Activated T-cell treated with anti-CD3 and anti-CD28 coated beads, Interleukin-2, amount 50 U/mL, for 48 hours (primary cell): ENCODE results near the gene NFATC3.
A peak's percentile ranks its signal among the peaks of the same experiment; 100 is the strongest.

Source experiments
- DNase-seq, 2 experiments: peaks; one replicate each; pipeline ENCODE4 v3.0.0-alpha.2; 2020

NFATC3 gene

DNA sequence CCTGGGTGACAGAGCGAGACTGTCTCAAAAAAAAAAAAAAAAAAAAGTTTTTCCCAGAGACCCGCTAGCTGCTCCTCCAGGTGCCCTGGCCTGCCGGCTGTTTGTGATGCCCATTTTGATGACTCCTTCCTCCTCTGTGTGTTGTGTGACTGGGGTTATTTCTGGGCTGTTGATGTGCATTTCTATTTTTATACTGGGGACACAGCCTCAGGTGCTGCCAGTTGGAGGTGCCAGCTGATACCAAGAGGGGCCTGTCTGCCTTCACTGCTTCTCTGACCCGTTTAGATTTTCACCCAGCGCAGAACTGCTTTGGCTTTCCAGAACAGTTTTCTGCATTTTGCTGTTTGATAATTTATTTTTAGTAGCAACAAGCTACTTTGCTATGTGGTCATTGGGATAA, 166.7 kb downstream of the NFATC3 start:
- DNase-seq: no peak

DNA sequence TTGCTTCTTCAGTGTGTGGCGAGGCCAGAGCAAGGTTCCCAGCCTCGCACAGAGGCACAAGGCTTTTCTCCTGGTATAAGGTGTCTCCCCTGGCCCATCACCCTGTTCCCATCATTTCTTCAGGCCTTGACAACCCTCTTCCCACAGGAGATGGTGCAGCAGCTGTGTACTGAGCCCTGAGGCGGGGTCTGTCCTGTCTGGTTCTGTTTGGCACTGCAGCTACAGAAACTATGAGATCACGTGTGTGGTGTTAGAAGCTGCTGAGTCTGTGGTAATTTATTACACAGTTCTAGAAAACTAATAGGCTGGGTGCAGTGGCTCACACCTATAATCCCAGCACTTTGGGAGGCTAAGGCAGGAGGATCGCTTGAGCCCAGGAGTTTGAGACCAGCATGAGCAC, 167.2 kb downstream of the NFATC3 start:
- DNase-seq: no peak

DNA sequence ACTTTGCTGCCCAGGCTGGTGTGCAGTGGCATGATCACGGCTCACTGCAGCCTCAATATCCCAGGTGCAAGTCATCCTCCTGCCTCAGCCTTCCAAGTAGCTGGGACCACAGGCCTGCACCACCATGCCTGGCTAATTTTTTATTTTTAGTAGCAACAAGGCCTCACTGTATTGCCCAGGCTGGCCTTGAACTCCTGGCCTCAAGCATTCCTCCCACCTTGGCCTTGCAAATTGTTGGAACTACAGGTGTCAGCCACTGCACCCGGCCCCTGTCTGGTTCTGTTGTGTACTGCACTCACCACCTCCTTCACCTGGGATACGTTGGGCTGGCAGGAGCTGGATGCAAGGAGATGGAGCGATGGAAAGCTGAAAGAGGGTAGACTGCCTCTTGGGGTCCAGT, 168.6 kb downstream of the NFATC3 start:
- DNase-seq: no peak

DNA sequence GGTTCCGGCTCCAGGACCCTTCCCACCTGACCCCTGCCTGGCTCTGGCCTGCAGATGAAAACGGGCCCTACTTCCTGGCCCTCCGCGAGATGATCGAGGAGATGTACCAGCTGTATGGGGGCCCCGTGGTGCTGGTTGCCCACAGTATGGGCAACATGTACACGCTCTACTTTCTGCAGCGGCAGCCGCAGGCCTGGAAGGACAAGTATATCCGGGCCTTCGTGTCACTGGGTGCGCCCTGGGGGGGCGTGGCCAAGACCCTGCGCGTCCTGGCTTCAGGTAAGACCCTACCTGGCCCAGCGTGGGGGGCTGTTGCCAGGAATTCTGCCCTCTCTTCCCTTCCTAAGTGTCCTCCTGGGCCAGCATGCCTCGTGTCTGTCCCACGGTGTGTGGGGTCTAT, 170.5 kb downstream of the NFATC3 start:
- DNase-seq: no peak

DNA sequence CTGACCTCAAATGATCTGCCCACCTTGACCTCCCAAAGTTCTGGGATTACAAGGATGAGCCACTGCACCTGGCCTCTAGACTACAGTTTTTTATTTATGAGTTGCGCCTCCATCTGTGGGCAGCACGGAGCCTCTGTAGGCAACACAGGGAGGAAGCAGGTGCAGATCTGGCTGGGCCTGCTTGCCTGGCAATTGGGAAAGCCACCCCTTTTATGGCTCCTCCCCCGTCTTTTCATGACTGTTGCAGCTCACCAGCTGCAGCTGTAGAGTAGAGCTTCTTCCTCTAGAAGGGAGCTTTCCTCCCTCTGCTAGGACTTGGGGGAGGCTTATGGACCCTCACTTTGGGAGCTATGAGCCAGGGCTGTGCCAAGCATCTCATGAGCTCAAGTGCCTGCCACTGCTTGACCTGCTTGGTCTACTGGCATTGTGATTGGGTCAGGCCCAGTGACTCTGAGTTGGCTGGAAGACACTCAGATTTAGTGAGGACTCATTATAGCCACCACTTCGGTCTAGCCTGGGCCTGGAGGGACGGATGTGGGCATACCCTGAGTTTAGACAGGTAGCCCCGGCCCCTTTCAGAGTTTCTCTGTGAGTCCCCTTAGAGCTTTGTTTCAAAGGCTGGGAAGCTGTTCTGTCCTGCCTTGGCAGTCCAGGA, 172.2 kb downstream of the NFATC3 start:
- DNase-seq: no peak

DNA sequence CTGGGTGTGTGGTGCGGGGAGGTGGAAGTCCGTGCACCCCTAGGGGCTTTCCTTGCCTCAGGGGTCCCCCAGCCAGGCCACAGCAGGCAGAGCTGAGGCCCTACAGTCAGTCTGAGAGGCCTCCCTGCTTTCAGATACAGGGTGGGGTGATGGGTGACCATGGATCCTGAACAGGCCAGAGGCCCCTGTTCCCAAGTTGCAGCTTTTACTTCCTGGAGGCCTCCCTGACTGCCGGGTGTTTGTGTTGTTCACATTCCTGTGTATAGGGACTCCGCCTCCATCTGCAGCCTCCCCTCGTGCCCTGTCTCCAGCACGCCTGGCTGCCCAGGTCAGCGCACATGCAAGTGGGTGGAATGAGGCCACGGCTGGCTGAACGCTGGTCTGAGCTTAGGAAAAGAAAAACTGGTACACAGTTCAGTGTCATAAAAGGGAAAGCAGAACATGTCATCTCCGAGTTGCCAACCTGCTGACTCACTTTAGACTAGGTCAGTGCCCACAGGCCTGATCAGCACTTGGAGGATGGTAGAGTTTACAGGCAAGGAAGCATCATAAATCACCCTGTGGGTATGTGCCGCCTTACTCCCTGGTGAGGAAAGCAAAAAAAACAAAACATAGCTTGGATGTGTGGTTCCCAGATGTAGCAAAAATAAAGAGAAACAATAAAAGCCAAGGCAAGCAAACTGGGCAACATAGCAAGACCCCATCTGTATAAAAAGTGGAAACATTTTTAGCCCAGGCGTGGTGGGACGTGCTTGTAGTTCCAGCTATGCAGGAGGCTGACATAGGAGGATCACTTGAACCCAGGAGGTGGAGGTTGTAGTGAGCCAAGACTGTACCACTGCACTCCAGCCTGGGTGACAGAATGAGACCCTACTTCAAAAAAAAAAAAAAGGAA, 173.0 kb downstream of the NFATC3 start:
- DNase-seq: no peak

DNA sequence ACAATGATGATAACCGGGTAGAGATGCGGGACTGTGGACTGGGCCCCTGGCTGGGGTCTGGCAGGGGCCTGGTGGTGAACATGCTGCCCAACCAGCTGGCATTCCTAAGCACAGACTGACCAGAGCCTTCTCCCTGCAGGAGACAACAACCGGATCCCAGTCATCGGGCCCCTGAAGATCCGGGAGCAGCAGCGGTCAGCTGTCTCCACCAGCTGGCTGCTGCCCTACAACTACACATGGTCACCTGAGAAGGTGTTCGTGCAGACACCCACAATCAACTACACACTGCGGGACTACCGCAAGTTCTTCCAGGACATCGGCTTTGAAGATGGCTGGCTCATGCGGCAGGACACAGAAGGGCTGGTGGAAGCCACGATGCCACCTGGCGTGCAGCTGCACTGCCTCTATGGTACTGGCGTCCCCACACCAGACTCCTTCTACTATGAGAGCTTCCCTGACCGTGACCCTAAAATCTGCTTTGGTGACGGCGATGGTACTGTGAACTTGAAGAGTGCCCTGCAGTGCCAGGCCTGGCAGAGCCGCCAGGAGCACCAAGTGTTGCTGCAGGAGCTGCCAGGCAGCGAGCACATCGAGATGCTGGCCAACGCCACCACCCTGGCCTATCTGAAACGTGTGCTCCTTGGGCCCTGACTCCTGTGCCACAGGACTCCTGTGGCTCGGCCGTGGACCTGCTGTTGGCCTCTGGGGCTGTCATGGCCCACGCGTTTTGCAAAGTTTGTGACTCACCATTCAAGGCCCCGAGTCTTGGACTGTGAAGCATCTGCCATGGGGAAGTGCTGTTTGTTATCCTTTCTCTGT, 174.0 kb downstream of the NFATC3 start:
- DNase-seq: no peak

DNA sequence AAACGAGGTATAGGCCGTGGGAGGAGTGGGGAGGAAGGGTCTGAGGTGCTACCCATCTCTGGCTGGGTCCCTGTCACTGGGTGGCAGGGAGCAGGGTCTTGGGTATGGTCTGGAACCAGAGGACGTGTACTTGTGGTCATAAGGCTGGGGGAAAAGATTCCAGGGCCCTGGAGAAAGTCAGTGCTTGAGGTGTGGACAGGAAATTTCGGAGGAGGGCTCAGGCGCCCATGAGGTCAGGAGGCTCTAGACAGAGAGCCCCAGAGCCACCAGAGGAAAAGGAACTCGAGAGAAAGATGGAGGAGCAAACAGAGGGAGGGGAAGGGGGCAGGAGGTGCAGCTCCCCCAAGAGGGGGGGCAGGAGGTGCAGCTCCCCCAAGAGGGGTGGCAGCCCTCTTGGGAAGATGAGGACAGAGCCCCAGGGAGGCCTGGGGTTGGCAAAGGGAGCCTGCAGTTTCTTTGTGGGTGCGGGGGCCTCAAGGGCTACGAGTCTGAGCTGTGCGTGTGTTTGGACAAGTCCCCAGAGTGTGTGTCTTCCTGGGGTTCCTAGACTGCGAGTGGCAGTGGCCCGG, 178.5 kb downstream of the NFATC3 start:
- no peak for DNase-seq

DNA sequence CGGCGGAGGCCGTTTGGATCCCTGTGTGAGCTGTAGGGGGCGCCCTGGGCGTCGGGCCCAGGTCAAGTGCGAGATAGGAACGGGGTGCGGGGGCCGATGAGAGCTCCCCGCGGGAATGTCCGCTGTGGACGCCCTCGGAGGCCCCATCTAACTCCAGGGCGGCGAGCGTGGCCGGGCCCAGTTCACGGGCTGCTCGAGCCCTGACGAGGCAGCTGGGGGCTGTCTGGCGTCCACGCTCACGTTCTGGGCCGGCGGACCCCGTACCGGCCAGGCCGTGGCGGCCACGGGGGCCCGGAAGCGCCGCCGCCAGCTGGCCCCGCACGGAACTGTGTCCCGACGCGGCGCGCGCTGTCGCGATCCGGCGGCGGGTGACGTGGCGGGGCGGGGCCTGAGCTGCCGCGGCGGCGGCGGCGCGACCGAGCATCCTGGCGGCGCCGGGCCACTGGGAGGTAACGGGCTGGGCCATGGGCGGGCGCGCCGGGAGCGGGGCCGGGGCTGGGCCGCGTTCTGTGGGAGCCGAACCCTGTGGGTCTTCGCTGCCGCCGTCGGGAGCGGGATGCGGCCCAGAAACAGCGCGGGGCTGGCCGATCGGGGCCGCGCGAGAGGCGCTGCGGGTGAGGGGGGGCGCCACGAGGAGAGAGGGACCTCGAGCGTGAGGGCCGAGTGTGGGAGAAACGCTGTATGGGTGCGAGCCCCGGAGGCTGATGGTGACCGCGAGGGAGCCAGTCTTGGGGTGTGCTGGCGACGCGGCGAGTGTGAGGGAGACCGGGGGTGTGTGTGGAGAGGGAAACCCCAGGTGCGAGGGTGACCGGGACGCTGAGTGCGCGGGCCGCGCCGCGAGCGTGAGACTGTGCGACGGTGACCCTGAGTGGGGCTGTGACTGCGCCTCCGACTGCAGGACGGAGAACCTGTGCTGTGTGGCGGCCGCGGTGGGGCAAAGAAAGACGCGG, 179.2 kb downstream of the NFATC3 start, which contains the start of gene SLC7A6:
Gene SLC7A6, plus strand, starts transcription at position 399 of the 950 bp plus-strand sequence. CDS start 10,201 bp downstream, outside the sequence.
- peak; percentile 92 to 94 for DNase-seq

DNA sequence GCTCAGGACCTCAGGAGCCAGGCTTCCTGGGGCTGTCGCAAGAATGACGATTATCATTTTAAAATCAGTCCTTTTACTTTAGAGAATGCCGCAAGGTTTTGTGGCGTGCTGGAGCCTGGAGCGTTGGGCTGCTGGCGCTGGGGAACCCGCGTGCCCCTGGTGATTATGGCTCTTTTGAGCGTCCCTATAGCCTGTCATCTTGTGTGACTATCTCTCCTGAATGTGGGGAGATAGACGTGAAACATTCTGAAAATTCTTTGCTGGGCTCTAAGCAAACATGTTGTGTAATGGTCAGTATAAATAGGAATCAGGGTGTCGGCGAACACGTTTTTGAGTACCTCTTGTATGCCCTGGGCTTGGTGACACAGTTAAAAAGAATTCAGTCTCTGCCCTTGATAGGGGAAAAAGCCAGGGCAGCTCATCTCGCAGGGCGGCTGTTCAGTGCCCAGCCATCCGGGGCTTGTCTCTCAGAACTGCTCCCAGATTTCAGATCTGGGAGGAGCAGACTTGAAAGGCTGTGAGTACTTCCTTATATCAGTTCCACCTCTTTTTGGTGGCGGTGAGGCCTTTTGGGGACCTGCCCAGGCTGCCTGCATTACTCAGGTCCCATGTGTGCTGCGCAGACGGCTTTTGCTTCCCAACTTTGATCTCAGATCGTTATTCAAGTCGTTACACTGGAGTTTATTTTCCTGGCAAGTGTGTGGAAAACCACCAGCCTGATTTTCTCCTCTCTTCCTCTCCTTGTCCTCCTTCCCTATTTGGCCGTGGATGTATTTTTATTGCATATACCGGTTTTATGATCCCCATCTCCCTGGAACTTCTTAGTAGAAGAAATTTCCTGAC, 180.1 kb downstream of the NFATC3 start:
- peak; percentile 61 to 65 for DNase-seq

DNA sequence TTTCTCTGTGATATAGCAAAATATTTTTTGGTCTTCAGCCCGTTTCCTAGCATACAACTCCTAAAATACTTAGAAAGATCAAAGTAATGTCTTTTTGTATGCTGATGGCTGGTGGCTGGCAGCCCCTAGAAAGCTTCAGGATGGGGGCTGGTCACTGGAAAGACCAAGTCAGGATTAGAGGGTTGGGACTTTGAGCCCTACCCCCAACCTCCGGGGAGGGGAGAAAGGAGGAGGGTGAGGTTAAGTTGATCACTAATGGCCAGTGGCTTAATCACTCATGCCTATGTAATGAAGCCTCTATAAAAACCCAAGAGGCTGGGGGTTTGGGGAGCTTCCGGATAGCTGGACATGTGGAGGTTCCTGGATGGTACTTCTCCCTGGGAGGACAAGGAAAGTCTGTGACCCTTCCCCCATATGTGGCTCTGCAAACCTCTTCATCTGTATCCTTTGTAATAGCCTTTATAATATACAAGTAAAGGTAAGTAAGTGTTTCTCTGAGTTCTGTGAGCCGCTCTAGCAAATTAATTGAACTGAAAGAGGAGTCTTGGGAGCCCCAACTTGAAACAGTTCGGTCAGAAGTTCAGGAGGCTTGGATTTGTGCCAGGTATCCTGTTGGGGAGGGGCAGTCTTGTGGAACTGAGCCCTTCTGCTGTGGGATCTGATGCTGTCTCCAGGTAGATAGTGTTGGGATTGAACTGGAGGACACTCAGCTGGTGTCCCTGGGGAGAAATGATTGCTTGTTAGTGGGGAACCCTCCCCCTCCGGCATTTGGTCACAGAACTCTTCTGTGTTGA, 182.6 kb downstream of the NFATC3 start:
- no peak for DNase-seq

DNA sequence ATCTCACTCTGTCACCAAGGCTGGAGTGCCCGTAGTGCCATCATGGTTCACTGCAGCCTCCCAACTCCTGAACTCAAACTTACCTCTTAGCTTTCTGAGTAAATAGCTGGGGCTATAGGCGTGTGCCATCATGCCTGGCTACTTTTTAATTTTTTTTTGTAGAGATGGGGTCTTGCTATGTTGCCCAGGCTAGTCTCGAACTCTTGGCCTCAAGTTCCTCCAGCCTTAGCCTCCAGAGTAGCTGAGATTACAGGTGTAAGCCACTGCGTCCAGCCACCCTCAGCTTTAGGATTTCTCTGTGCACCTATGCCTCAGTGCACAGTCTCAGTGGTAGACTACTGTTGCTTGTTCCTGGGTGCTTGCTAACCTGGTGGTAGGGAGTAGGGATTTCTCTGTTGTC, 184.6 kb downstream of the NFATC3 start:
- DNase-seq: no peak

DNA sequence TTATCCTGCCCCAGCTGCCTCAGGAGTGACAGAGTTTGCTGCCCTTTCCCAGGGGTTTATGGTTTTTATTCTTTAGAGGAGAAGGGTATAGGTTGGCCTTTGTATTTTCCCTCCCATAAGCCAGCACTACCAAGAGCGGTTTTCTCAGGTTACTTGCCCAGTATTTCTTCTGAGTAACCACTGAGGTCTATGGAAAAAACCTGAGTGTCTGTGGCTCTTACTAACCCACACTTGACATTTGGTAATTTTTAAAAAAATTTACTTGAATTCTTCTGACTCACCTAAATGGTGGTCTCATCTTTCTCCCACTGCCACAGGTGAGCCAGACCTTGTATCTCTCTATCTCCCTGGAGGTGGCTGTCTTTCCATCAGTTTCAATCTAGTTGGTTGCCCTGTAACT, 185.2 kb downstream of the NFATC3 start:
- no peak for DNase-seq

DNA sequence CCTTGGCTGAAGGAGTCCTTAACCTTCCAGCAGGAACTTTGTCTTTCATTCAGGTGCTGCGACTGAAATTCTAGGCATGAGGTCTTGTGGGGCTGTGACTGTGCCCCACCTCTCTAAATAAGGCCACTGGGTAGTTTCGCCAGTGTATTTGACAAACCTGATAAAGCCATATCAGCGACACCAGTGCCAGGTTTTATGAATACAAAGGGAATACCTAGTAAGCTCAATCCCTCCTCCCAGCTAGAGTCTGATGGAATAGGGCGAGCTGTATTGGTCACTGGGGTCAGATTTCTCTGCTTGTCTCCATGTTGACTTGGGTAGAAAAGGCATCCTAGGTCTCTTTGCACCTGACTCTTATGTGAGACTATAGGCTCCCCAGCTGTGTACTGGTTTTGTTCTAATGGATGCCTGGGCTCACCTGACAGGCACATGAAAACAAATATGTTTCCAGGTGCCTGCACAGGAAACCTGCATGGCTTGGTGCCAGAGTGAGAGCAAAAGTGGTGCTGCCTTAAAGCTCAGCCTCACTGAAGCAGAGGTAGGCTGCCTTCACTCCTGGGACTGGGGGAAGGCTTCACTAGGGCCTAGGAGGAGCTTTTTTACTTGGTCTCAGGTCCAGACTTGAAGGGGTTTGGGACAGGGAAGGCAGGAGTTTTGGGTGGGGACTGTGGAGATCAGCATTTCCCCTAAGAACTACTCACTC, 187.5 kb downstream of the NFATC3 start:
- DNase-seq: peak in 1 of 2 experiments; percentile 48

DNA sequence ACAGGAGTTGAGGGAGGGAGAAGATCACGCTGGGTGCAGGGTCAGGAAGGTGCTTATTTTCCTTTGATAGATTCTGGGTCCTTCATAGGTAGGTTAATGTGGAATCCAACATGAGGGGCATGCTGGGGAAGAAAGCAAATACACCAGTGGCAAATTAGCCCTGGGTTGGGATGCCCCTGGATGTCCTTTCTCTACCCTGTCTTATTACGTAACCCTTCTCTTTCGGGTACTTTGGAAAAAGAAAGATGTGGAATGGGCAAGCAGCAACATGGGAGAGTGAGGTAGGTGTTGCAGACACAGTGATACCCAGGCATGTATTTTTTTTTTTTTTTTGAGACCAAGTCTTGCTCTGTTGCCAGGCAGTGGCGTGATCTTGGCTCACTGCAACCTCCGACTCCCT, 188.3 kb downstream of the NFATC3 start:
- no peak for DNase-seq

DNA sequence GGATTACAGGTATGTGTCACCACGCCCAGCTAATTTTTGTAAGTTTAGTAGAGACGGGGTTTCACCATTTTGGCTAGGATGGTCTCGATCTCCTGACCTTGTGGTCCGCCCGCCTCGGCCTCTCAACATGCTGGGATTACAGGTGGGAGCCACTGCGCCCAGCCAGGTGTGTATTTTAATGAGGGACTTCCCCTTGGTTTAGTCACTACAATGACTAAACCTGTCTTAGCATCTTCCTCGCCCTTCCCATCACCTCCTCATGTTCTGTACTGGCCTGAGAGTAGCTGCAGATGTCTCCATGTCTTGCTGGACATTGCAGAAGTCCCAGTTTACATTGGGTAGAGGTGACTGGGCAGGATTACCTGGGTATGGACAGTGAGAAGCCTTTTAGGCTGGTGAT, 188.7 kb downstream of the NFATC3 start:
- DNase-seq: no peak

DNA sequence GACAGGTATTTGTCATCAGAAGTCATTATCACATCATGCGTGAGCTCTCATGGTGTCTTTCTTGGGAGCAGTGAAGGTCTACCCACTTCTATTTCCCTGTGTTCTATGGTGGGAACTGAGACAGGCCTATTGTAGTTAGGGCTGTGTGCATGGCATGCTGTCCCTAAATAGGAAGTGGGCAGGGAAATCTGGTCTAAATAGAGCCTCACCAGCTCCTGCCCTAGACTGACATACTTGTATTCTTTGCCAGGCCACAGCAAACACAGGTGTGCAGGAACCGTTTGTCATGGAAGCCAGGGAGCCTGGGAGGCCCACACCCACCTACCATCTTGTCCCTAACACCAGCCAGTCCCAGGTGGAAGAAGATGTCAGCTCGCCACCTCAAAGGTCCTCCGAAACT, 189.3 kb downstream of the NFATC3 start:
- DNase-seq: no peak

DNA sequence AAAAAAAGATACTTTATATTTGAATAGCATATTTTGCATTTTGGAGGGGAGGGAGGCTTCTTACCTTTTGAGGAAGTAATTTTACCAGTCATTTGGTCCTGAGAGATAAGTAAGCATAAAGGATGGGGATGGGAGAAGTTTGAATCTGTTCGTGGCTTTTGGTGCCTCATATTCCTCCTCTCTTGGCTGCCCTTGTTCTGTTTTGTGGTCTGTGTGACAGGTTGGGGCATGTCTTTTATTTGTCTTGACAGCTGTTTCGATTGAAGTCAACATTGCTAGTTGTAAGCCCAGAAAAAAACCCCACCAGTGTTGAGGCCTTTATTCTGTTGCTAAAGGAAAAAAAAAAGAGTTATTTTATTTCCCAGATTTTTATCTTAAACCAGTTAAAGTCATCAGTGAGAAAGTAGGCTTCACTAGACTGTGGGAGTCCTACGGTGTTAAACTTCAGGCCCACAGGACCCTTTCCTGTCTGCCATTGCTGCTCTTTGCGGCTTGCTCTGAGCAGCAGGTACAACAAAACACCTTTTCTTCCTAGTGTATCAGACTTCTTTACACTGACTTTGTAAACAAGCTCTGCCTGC, 190.5 kb downstream of the NFATC3 start:
- no peak for DNase-seq

DNA sequence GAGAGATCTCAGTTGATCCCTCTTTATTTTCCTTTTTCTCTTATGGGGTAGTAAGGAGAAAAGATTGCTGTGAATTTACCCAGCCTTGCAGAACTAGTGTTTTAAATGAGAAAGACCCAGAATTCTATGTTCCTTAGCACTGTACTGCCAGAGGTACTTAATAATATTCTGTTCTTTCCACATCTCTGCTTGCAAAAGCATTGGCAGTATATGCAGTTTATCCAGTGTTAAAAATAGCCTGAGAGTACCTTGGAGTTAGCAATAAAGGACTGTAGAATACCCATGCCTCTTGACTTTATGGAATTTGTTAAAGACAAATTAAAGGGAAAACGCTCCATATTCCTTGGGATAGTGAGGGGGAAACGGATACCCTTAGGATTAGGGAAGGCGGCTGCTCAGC, 191.1 kb downstream of the NFATC3 start:
- DNase-seq: no peak
